GM19397 (cell line): ENCODE results near the gene C1QL1.
A peak's percentile ranks its signal among the peaks of the same experiment; 100 is the strongest.

Experiments
- ATAC-seq: cut with Tn5 transposase; IDR thresholded peaks from one replicate; pipeline ENCODE4 v1.9.1; 2021; ENCODE audit warnings: mild to moderate bottlenecking, moderate library complexity; ENCODE audit not compliant: unreplicated experiment

The C1QL1 gene

DNA sequence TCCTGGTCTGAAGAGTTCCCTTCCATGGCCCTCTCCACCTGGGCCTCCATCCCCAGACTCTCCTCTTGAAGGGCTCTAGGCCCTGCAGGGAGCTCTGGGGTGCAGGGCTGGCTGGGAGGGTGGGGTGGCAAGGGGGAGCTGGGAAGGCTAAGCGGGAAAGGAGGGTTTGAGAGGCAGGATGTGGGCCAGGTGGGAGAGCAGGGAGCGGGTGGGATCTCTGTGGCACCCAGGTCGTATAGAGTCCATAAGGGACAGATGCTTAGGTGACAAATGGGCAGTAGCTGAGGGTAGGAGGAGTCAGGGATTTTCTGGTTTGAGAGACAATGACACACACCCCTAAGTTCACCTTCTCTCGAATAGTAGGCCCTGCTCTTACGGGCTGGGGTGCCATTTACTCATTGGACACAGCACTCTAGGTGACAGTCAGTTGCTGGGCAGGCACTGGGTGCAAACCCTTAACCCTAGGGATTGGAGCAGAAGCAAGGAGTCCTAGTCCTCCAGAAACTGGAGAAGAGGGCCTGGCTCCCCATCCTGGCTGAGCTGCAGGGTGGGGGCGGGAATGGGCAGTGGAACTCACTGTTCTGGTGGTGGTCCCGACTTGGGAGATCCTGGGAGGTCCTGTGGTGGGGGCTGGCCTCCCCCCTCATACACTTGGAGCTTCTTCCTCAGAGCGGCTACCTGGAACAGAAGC is 35.9 kb downstream of the C1QL1 start:
- no peak for ATAC-seq

DNA sequence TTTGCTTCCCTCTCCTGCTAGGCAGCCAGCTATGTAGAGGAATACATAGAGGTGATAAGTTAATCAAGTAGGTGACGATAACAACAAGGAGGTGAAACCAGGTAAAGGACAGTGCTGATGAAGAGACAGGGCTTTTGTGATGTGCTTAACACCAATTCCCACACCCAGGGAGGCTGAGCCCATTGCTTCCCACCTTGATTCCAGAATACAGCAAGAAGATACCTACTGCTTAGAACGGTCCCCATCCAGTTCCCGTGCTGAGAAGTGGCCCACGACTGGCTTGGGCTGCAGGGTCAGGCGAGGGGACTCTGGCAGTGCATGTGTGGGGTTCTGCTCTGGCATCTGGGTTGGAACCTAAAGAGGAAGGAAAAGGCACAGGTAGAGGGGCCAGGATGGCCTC is 36.7 kb downstream of the C1QL1 start:
- no peak for ATAC-seq

GRCh38 chr17:44930667-44931066 is 37.4 kb downstream of the C1QL1 start:
- no peak for ATAC-seq

GRCh38 chr17:44928950-44929720 is 39.0 kb downstream of the C1QL1 start:
- no peak for ATAC-seq

- ATAC-seq, result no peak
These were observed 40.0 kb downstream of the C1QL1 start for GRCh38 chr17:44928136-44928535.

- ATAC-seq, result no peak
These were observed 40.4 kb downstream of the C1QL1 start for GRCh38 chr17:44927696-44928095.

- ATAC-seq, result no peak
These were observed 41.1 kb downstream of the C1QL1 start for GRCh38 chr17:44926821-44927525.

- no peak for ATAC-seq
These were observed 42.1 kb downstream of the C1QL1 start for GRCh38 chr17:44925731-44926697.

- ATAC-seq, result no peak
These were observed 44.0 kb downstream of the C1QL1 start for GRCh38 chr17:44924107-44924544.

DNA sequence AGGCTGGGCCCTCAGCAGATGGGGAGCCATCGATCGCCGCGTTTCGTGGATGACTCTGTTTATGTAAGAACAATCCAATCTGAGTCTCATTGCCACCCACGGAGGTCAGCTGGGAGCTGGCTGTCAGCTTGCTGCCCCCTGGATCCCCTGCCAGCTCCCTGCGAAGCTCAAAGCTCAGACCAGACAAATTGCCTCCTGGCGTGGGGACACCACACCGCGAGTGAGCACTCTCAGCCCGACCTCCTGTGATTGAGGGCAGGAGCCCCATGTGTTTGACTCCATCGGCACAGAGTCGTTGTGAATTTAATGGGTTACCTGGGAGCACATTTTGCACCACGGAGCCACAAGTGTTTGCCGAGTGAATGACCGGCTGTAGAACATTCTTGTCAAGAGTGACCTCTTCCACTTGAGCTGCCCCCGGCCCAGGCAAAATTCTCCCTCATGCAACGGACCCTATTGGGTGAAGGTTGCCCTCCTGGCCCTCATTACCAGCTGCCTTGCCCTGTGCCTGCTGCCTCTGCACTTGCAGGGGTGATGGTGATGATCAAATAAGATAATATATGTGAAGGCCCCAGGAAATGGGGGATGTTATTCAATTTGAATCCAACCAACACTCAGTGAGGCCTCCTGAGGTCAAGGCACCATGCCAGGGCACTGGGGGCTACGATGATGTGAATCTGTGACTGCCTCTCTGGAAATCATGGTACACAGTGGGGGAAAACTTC is 45.2 kb downstream of the C1QL1 start:
- no peak for ATAC-seq

DNA sequence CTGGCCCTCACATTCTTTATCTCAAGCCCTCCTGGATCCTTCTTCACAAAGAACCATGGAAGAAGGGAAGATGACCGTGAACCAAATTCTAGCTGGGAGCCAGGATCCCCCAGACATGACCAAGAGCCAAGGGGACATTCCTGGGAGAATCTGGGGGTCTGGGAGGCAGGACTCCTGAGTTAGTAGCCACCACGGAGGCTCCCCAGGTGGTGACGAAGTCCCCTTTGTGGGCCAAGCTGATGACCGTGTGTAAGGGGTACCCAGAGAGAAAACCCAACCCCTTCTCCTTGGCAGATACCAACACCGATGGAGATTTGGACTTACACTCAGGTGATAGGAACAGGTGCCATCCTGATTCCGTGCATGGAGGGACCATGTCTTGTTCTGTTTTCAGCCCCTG is 46.0 kb downstream of the C1QL1 start:
- no peak for ATAC-seq

GRCh38 chr17:44921122-44921882 is 46.8 kb downstream of the C1QL1 start:
- no peak for ATAC-seq

- ATAC-seq, result no peak
These were observed 47.5 kb downstream of the C1QL1 start for GRCh38 chr17:44920565-44920940.

GRCh38 chr17:44919885-44920564 is 48.1 kb downstream of the C1QL1 start:
- peak; percentile 66 for ATAC-seq

DNA sequence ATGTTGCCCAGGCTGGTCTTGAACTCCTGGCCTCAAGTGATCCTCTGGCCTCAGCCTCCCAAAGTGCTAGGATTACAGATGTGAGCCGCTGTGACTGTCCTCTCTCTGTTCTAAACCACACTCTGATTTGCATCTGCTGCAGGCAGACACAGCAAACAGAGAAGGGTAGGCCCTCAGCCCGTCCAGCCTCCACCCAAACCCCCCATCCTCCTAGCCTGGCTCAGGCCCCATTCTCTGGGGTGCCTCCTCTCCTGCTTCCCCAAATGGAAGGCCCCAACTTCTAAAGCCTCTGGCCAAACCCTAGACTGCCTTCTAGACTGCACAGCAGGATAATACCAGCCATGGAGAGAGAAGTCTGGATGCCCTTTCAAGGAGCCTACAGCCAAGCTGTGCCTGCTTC is 48.7 kb downstream of the C1QL1 start:
- ATAC-seq, result no peak

GRCh38 chr17:44918006-44918405 is 50.1 kb downstream of the C1QL1 start:
- ATAC-seq, result no peak

DNA sequence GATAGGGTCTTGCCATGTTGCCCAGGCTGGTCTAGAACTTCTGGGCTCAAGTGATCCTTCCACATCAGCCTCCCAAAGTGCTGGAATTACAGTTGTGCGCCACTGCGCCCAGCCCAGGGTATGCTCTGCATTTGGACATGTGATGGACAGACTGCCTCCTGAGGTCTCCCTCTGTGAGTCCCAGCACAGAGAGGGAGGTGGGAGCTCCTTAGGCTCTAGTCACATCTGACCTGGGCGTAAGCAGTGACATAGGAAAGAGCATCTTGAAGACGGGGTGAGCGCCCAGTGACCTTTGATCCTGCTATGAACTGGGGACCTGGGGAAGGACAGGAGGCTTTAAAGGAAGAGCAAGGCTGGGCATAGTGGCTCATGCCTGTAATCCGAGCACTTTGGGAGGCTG is 50.6 kb downstream of the C1QL1 start:
- no peak for ATAC-seq

GRCh38 chr17:44916781-44917241 is 51.3 kb downstream of the C1QL1 start:
- no peak for ATAC-seq
